Liver (tissue), 3 donors: ENCODE results near the gene KMT2D.

Experiments used
- CTCF ChIP-seq: fragments of 150-350 bp; IDR thresholded peaks from 2 replicates; pipeline ENCODE4 v1.5.1; 2017; ENCODE audit warnings: improper control_type of control experiment, low read depth, low read length; ENCODE audit not compliant: missing input control
- FOXA2 ChIP-seq: IDR thresholded peaks from 2 replicates; pipeline ENCODE4 v1.6.1; 2016; ENCODE audit warnings: antibody characterized with exemption
- HNF4A ChIP-seq, 2 donors: conservative IDR thresholded peaks; 2 replicates each; pipeline ENCODE4 v1.6.1; 2016; ENCODE audit warnings: antibody characterized with exemption in 2 of 2, mild to moderate bottlenecking in 2 of 2
- JUND ChIP-seq, 2 donors: IDR thresholded peaks; 2 replicates each; pipeline ENCODE4 v1.6.1; 2016; ENCODE audit warnings: antibody characterized with exemption in 2 of 2
- RAD21 ChIP-seq, 2 donors: IDR thresholded peaks; 2 replicates each; pipeline ENCODE4 v1.6.1; 2016; ENCODE audit warnings: antibody characterized with exemption in 2 of 2, mild to moderate bottlenecking in 2 of 2
- REST ChIP-seq: IDR thresholded peaks from 2 replicates; pipeline ENCODE4 v1.6.1; 2016; ENCODE audit warnings: antibody characterized with exemption, mild to moderate bottlenecking
- RXRA ChIP-seq, 2 donors: IDR thresholded peaks; 2 replicates each; pipeline ENCODE4 v1.6.1; 2017 to 2018; ENCODE audit warnings: antibody characterized with exemption in 2 of 2, mild to moderate bottlenecking in 1 of 2
- SP1 ChIP-seq: IDR thresholded peaks from 2 replicates; pipeline ENCODE4 v1.6.1; 2018; ENCODE audit warnings: antibody characterized with exemption, mild to moderate bottlenecking
- TAF1 ChIP-seq: conservative IDR thresholded peaks from 2 replicates; pipeline ENCODE4 v1.6.1; 2016; ENCODE audit warnings: antibody characterized with exemption, mild to moderate bottlenecking
- YY1 ChIP-seq: IDR thresholded peaks from 2 replicates; pipeline ENCODE4 v1.6.1; 2016; ENCODE audit warnings: antibody characterized with exemption, mild to moderate bottlenecking
- donor health status: healthy.
- donor health status: healthy.

DNA sequence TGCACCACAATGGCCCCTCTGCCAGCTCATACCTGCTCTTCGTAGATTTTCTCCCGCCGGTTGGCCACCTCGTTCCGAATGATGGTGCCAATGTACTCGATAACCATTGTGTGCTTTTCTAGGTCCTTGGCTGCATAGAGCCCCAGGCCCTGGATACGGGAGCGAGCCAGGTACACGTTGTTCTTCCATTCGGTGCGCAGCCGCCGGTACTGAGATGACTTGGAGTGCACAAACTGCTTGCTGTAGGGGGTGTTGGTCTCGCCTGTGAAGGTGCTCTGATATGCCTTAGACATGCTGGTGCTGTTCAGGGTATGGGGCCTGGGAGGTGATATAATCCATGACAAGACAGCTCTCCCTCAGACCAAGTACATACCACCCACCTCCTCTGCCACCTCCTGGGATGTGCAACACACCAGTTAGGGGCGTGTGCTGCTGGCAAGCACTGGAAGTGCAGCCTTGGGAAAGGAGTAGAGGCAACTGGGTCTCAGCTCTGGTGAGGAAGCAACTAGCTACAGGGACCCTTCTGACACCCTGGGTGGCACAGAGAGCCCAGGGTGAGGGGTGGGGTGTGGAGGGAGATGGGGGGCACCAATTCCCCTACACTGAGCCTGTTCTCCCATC is 37.9 kb downstream of the KMT2D start:
- TF ChIP-seq JUND (IDR thresholded peaks at IDR 0.05) (no peak), HNF4A (conservative IDR thresholded peaks at IDR 0.05) (no peak), CTCF (no peak), RXRA (IDR thresholded peaks at IDR 0.05) (no peak), RAD21 (IDR thresholded peaks at IDR 0.05) (no peak), TAF1 (no peak), YY1 (no peak), FOXA2 (no peak), REST (no peak), SP1 (no peak)
